NT2/D1 (cell line): ENCODE results near the gene CEP72.

Experiments
- SUZ12 ChIP-seq: IDR thresholded peaks from 2 replicates; pipeline ENCODE4 v1.6.1; 2011; ENCODE audit not compliant: insufficient read length, insufficient read depth; ENCODE audit errors: extremely low read depth
- YY1 ChIP-seq: IDR thresholded peaks from 2 replicates; pipeline ENCODE4 v1.6.1; 2011; ENCODE audit not compliant: insufficient read length, insufficient read depth
- ZNF274 ChIP-seq: IDR thresholded peaks from 2 replicates; pipeline ENCODE4 v1.6.1; 2011; ENCODE audit warnings: mild to moderate bottlenecking, low read depth, low read length

- TF ChIP-seq YY1 (no peak), SUZ12 (no peak), ZNF274 (no peak)
These were observed 38.2 kb upstream of the CEP72 start for GRCh38 chr5:573976-574375.
